ENCODE measurements around the gene RRP1B.

RRP1B gene

DNA sequence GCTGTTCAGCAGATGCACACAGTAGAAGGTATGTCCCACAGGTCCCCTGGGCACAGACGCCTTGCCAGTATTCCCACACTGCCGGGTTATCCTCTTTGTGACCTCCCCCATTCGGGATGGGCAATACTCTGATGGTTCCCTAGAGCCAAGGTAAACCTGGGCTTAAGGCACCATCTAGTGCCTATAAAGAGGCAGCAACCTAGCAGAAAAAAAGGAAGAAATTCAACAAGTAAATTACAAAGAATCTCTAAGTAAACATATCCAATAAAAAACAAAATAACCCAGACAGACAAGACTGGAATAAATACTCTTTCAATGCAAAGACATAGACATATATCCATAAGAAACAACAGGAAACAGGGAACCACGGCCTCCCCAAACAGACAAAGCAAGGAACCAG, 39.5 kb upstream of the RRP1B start:
- ATAC-seq: no peak
- no peak for TF ChIP-seq PPARA (CRISPR knock-in tag; IDR thresholded peaks at IDR 0.05; ENCODE audit: borderline replicate concordance)
- no peak for TF ChIP-seq SNAI2 (CRISPR knock-in tag; IDR thresholded peaks at IDR 0.05)
- no peak for TF ChIP-seq ISL1 (CRISPR knock-in tag; IDR thresholded peaks at IDR 0.05)
- no peak for TF ChIP-seq ZC3H10 (CRISPR knock-in tag; IDR thresholded peaks at IDR 0.05)
- TF ChIP-seq TOX (CRISPR knock-in tag; IDR thresholded peaks at IDR 0.05; ENCODE audit: borderline replicate concordance): no peak
- TF ChIP-seq ZNF565 (CRISPR knock-in tag; conservative IDR thresholded peaks at IDR 0.05; ENCODE audit: low read depth): no peak
- no peak for TF ChIP-seq ZNF8 (CRISPR knock-in tag; IDR thresholded peaks at IDR 0.05)
- TF ChIP-seq ZFP3 (CRISPR knock-in tag; IDR thresholded peaks at IDR 0.05): no peak
- TF ChIP-seq RARB (CRISPR knock-in tag; IDR thresholded peaks at IDR 0.05): no peak

- ATAC-seq: no peak
- TF ChIP-seq CSDC2 (CRISPR knock-in tag; IDR thresholded peaks at IDR 0.05): no peak
- no peak for TF ChIP-seq POU6F1 (CRISPR knock-in tag; IDR thresholded peaks at IDR 0.05; ENCODE audit: borderline replicate concordance, low read depth)
- no peak for TF ChIP-seq ZNF70 (CRISPR knock-in tag; IDR thresholded peaks at IDR 0.05)
- no peak for TF ChIP-seq OSR1 (CRISPR knock-in tag; IDR thresholded peaks at IDR 0.05)
- TF ChIP-seq SNAI2 (CRISPR knock-in tag; IDR thresholded peaks at IDR 0.05): no peak
- TF ChIP-seq ZFP30 (CRISPR knock-in tag; IDR thresholded peaks at IDR 0.05): no peak
- TF ChIP-seq TSHZ2 (CRISPR knock-in tag; IDR thresholded peaks at IDR 0.05): no peak
- TF ChIP-seq PPARA (CRISPR knock-in tag; IDR thresholded peaks at IDR 0.05; ENCODE audit: borderline replicate concordance): no peak
- TF ChIP-seq TCF4 (CRISPR knock-in tag; IDR thresholded peaks at IDR 0.05; ENCODE audit: borderline replicate concordance): no peak
- TF ChIP-seq RARB (CRISPR knock-in tag; IDR thresholded peaks at IDR 0.05): no peak
- TF ChIP-seq ZNF565 (CRISPR knock-in tag; conservative IDR thresholded peaks at IDR 0.05; ENCODE audit: low read depth): no peak
- TF ChIP-seq, protein P1, sequence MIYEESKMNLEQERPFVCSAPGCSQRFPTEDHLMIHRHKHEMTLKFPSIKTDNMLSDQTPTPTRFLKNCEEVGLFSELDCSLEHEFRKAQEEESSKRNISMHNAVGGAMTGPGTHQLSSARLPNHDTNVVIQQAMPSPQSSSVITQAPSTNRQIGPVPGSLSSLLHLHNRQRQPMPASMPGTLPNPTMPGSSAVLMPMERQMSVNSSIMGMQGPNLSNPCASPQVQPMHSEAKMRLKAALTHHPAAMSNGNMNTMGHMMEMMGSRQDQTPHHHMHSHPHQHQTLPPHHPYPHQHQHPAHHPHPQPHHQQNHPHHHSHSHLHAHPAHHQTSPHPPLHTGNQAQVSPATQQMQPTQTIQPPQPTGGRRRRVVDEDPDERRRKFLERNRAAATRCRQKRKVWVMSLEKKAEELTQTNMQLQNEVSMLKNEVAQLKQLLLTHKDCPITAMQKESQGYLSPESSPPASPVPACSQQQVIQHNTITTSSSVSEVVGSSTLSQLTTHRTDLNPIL (CRISPR knock-in tag; IDR thresholded peaks at IDR 0.05; ENCODE audit: low read depth): no peak
- TF ChIP-seq GLIS3 (CRISPR knock-in tag; IDR thresholded peaks at IDR 0.05): no peak
- no peak for TF ChIP-seq ZNF8 (CRISPR knock-in tag; IDR thresholded peaks at IDR 0.05)
- TF ChIP-seq ISL1 (CRISPR knock-in tag; IDR thresholded peaks at IDR 0.05): no peak
- no peak for TF ChIP-seq TOX (CRISPR knock-in tag; IDR thresholded peaks at IDR 0.05; ENCODE audit: borderline replicate concordance)
- TF ChIP-seq, protein P2, sequence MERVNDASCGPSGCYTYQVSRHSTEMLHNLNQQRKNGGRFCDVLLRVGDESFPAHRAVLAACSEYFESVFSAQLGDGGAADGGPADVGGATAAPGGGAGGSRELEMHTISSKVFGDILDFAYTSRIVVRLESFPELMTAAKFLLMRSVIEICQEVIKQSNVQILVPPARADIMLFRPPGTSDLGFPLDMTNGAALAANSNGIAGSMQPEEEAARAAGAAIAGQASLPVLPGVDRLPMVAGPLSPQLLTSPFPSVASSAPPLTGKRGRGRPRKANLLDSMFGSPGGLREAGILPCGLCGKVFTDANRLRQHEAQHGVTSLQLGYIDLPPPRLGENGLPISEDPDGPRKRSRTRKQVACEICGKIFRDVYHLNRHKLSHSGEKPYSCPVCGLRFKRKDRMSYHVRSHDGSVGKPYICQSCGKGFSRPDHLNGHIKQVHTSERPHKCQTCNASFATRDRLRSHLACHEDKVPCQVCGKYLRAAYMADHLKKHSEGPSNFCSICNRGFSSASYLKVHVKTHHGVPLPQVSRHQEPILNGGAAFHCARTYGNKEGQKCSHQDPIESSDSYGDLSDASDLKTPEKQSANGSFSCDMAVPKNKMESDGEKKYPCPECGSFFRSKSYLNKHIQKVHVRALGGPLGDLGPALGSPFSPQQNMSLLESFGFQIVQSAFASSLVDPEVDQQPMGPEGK (CRISPR knock-in tag; IDR thresholded peaks at IDR 0.05; ENCODE audit: borderline replicate concordance): no peak
- no peak for TF ChIP-seq ARNTL (CRISPR knock-in tag; IDR thresholded peaks at IDR 0.05; ENCODE audit: borderline replicate concordance, low read depth)
- no peak for TF ChIP-seq ESRRG (CRISPR knock-in tag; IDR thresholded peaks at IDR 0.05)
- no peak for TF ChIP-seq CSRNP3 (CRISPR knock-in tag; IDR thresholded peaks at IDR 0.05)
Measured at GRCh38 chr21:43622796-43623195, 36.6 kb upstream of the RRP1B start.

- no peak for ATAC-seq
- TF ChIP-seq RARB (CRISPR knock-in tag; IDR thresholded peaks at IDR 0.05) (no peak), ZNF70 (CRISPR knock-in tag; IDR thresholded peaks at IDR 0.05) (no peak), TCF4 (CRISPR knock-in tag; IDR thresholded peaks at IDR 0.05; ENCODE audit: borderline replicate concordance) (no peak), ZNF565 (CRISPR knock-in tag; conservative IDR thresholded peaks at IDR 0.05; ENCODE audit: low read depth) (no peak), CSRNP3 (CRISPR knock-in tag; IDR thresholded peaks at IDR 0.05) (no peak), ZFP3 (CRISPR knock-in tag; IDR thresholded peaks at IDR 0.05) (no peak), TSHZ2 (CRISPR knock-in tag; IDR thresholded peaks at IDR 0.05) (no peak), BACH2 (CRISPR knock-in tag; IDR thresholded peaks at IDR 0.05; ENCODE audit: borderline replicate concordance) (no peak), SNAI2 (CRISPR knock-in tag; IDR thresholded peaks at IDR 0.05) (no peak)
Measured at GRCh38 chr21:43623588-43623987, 35.8 kb upstream of the RRP1B start.

Data from SK-N-SH treated with all-trans-retinoic acid at 6 μM for 48 hours (cell line).